Amniotic epithelial cell (primary cell): ENCODE data around the gene FAM131C.
"Not testable (repeated sequence)": the region's sequence is repeated elsewhere in the genome, so short reads cannot be mapped to it uniquely, and the experiment has no call there.

Experiments used
- DNase-seq: peaks from one replicate; pipeline ENCODE4 v3.0.0-alpha.2; 2010; ENCODE audit warnings: low read depth

Gene FAM131C

GRCh38 chr1:16073490-16074119, at the start of gene FAM131C:
Gene FAM131C, minus strand, starts transcription at chr1:16073651. Its CDS starts 209 bp downstream, at chr1:16073442.
- DNase-seq: no peak

GRCh38 chr1:16122916-16123315, 49.5 kb upstream of the FAM131C start:
- DNase-seq: peak; percentile 98

- DNase-seq: no peak
Measured at GRCh38 chr1:16122350-16122881, 49.0 kb upstream of the FAM131C start.

GRCh38 chr1:16120940-16121410, 47.5 kb upstream of the FAM131C start:
- no peak for DNase-seq

GRCh38 chr1:16120407-16120806, 47.0 kb upstream of the FAM131C start:
- DNase-seq: no peak

- no peak for DNase-seq
Measured at GRCh38 chr1:16119926-16120325, 46.5 kb upstream of the FAM131C start.

- DNase-seq: no peak
Measured at GRCh38 chr1:16119504-16119903, 46.1 kb upstream of the FAM131C start.

- no peak for DNase-seq
Measured at GRCh38 chr1:16118706-16119105, 45.3 kb upstream of the FAM131C start.

- DNase-seq: no peak
Measured at GRCh38 chr1:16117936-16118335, 44.5 kb upstream of the FAM131C start.

- peak; percentile 91 for DNase-seq
Measured at GRCh38 chr1:16117369-16117768, 43.9 kb upstream of the FAM131C start.

- no peak for DNase-seq
Measured at GRCh38 chr1:16116625-16117024, 43.2 kb upstream of the FAM131C start.

GRCh38 chr1:16116002-16116401, 42.6 kb upstream of the FAM131C start:
- no peak for DNase-seq

- DNase-seq: no peak
Measured at GRCh38 chr1:16115468-16115983, 42.1 kb upstream of the FAM131C start.

GRCh38 chr1:16114527-16115467, 41.3 kb upstream of the FAM131C start:
- no peak for DNase-seq

GRCh38 chr1:16112596-16113555, 39.4 kb upstream of the FAM131C start:
- DNase-seq: peak; percentile 82

GRCh38 chr1:16111771-16112595, 38.5 kb upstream of the FAM131C start:
- peak; percentile 95 for DNase-seq

GRCh38 chr1:16110884-16111283, 37.4 kb upstream of the FAM131C start:
- no peak for DNase-seq

- no peak for DNase-seq
Measured at GRCh38 chr1:16110456-16110855, 37.0 kb upstream of the FAM131C start.

GRCh38 chr1:16109571-16109970, 36.1 kb upstream of the FAM131C start:
- DNase-seq: no peak

- DNase-seq: not testable (repeated sequence)
Measured at GRCh38 chr1:16107039-16107438, 33.6 kb upstream of the FAM131C start.

- peak; percentile 77 for DNase-seq
Measured at GRCh38 chr1:16101623-16102022, 28.2 kb upstream of the FAM131C start.
